GM12892 (cell line): Measurements from ENCODE around the gene NUTF2.

Source experiments
- DNase-seq: peaks from one replicate; pipeline ENCODE4 v3.0.0; 2011; ENCODE audit not compliant: insufficient read length
- FAIRE-seq: peaks from 2 replicates; lab custom pipeline; 2011; peaks lifted over from hg19 to GRCh38; lab: Jason Lieb, UNC
- POLR2A ChIP-seq: IDR thresholded peaks from 2 replicates; pipeline ENCODE4 v1.6.1; 2011; ENCODE audit warnings: low read depth, low read length, control low read depth
- POLR2AphosphoS5 ChIP-seq: IDR thresholded peaks from 2 replicates; pipeline ENCODE4 v1.6.1; 2011; ENCODE audit warnings: low read depth, low read length, control low read depth
- TAF1 ChIP-seq: IDR thresholded peaks from 2 replicates; pipeline ENCODE4 v1.6.1; 2011; ENCODE audit warnings: low read depth, mild to moderate bottlenecking, control low read depth, low read length, borderline replicate concordance

Gene NUTF2

GRCh38 chr16:67881621-67882161 is 35.0 kb downstream of the NUTF2 start:
- FAIRE-seq: no peak
- no peak for DNase-seq
- TF ChIP-seq TAF1 (no peak), POLR2A (no peak), POLR2AphosphoS5 (no peak)

GRCh38 chr16:67882374-67883145 is 35.8 kb downstream of the NUTF2 start:
- DNase-seq (no peak), FAIRE-seq (no peak)
- no peak for TF ChIP-seq POLR2A
- no peak for TF ChIP-seq TAF1

DNA sequence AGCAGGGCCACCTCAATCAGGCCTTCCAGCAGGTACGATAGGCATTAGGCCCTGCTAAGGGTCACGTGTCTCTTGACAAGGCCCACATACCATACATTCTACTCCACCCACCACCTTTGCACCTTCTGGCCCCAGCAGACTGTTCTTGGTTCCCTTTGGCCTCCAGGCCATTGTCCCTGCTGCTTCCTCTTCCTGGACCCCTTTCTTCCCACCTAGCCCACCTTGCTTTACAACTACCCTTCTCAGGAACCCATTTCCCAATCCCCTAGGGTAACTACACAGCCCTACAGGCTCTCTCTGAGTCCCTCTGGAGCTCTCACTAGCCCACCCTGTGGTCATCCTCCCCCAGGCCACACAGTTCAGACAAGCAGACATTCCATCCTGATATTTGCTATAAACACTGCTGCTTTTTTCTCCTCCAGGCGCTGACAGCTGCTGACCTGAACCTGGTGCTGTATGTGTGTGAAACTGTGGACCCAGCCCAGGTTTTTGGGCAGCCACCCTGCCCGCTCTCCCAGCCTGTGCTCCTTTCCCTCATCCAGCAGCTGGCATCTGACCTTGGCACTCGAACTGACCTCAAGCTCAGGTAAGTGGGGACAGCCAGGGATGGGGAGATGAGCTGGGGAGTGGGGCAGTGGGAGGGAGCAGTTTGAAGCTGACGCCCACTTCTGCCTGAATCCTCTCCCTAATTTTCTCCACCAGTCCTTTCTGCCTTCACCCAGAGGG is 36.6 kb downstream of the NUTF2 start:
- DNase-seq: no peak
- no peak for FAIRE-seq
- TF ChIP-seq POLR2A (no peak), POLR2AphosphoS5 (no peak), TAF1 (no peak)

DNA sequence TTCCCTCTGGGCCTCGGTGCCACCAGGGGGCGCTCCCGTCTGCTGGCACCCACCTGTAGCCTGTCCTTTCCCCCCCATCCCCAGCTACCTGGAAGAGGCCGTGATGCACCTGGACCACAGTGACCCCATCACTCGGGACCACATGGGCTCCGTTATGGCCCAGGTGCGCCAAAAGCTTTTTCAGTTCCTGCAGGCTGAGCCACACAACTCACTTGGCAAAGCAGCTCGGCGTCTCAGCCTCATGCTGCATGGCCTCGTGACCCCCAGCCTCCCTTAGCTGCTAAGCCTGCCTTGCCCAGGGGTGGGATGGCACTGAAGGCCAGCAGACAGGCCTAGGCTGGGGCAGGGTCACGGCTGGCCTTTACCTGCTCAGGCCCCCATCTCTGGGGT is 37.1 kb downstream of the NUTF2 start:
- TF ChIP-seq POLR2A (no peak), POLR2AphosphoS5 (no peak), TAF1 (no peak)
- peak; percentile 36 for FAIRE-seq
- DNase-seq: peak; percentile 90

- TF ChIP-seq TAF1 (no peak), POLR2A (no peak), POLR2AphosphoS5 (no peak)
- DNase-seq: no peak
- FAIRE-seq: no peak
Measured at GRCh38 chr16:67884684-67885083, 38.0 kb downstream of the NUTF2 start, which contains the start of gene NRN1L. Gene NRN1L, plus strand, starts transcription at chr16:67884885. Its CDS starts 19 bp downstream, at chr16:67884904.

- no peak for FAIRE-seq
- DNase-seq: no peak
- TF ChIP-seq TAF1: no peak
- TF ChIP-seq POLR2AphosphoS5: 0 out of 2 replicates have a peak, but pooled peaks have one; percentile 16
Measured at GRCh38 chr16:67885545-67885944, 38.8 kb downstream of the NUTF2 start.

DNA sequence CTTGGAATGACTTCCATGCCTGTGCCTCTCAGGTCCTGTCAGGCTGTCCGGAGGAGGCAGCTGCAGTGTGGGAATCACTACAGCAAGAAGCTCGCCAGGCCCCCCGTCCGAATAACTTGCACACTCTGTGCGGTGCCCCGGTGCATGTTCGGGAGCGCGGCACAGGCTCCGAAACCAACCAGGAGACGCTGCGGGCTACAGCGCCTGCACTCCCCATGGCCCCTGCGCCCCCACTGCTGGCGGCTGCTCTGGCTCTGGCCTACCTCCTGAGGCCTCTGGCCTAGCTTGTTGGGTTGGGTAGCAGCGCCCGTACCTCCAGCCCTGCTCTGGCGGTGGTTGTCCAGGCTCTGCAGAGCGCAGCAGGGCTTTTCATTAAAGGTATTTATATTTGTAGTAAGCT is 39.2 kb downstream of the NUTF2 start:
- no peak for DNase-seq
- TF ChIP-seq POLR2A: no peak
- TF ChIP-seq TAF1: no peak
- TF ChIP-seq POLR2AphosphoS5: no peak
- FAIRE-seq: no peak

DNA sequence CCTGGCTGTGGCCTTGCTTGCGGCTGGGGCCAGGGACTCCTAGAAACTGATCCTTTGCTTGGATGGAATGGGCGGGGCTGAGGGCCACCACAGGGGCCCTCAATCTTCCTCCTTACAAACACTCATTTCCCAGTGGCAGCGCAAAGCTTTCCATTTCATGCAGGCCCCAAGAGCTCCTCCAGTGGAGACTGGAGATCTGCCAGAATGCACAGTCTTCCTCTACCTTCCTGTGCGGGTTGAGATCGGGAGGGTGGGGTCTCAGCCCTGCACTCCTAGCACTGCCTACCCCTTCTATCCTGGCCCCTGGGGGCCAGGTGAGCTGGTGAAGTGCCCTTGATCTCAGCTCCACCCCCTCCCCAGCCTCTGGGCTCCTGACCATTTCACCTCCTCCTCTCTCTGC is 39.7 kb downstream of the NUTF2 start:
- TF ChIP-seq POLR2A (no peak), TAF1 (no peak), POLR2AphosphoS5 (no peak)
- DNase-seq (no peak), FAIRE-seq (no peak)

DNA sequence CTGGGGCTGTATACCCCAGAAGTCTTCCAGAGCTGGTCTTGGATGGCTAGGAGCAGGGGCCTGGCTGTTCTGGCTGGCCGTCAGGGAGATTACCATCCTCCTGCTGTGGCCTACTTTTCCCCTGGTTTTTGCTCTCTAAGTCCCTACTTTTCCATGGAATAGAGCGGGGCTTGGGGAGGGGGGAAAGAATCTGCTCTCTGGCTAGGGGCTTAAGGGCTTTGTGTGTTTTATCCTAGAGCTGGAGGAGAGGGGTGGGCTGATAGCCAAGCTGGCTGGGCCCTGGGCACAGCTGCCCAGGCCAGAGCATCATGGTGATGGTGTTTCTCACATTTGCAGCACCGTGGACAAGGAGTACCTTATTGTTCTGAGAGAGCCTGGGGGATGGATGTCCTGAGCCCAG is 41.6 kb downstream of the NUTF2 start:
- no peak for FAIRE-seq
- no peak for DNase-seq

DNA sequence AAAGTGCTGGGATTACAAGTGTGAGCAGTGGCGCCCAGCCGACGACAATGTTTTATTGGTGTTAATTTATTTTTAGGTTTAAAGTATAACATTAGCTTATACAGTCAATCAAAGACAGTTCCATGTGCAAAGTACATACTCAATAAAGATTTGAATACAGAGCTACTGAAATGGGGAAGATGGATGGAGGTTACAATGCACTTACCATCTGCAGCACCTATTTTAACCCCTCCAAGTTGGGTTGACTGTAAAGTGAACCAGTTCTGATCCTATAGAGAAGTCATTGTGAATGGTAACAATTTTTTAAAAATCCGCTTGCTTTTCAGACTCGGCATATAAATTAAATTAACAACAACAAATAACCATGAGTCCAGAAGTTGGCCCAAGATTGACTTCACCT is 45.6 kb downstream of the NUTF2 start:
- DNase-seq (no peak), FAIRE-seq (no peak)
- TF ChIP-seq POLR2AphosphoS5: no peak
- no peak for TF ChIP-seq POLR2A
- TF ChIP-seq TAF1: no peak

More for the DNA sequence above, 41.6 kb downstream of the NUTF2 start:
- no peak for TF ChIP-seq TAF1
- no peak for TF ChIP-seq POLR2A
- no peak for TF ChIP-seq POLR2AphosphoS5

- DNase-seq (peak; percentile 99), FAIRE-seq (peak; percentile 78)
- TF ChIP-seq POLR2AphosphoS5 (0 out of 2 replicates have a peak, but pooled peaks have one; percentile 27), TAF1 (no peak; the same call in 1 of the 2 replicates), POLR2A (peak; percentile 76; the same call in 1 of the 2 replicates)
Measured at GRCh38 chr16:67892899-67893742, 46.4 kb downstream of the NUTF2 start, which contains the start of gene PSKH1. Gene PSKH1, plus strand, starts transcription at chr16:67893254. Its CDS starts 15,496 bp downstream, at chr16:67908750.
